SK-N-SH (cell line): ENCODE measurements around the gene ARID1A. TPM values are rescaled to one million over a fixed set of nuclear protein-coding genes. Genes with fewer than 3 reads are reported as not detected.

Experiments
- CTCF ChIA-PET: fragments of 300-600, 350-600 bp; formaldehyde crosslinking; extraction: SDS; loops from one replicate; lab custom pipeline; 2021; lab: Yijun Ruan, JAX
- POLR2A ChIA-PET: fragments of 350-600 bp; sonication (Branson Sonifier 250); formaldehyde crosslinking; extraction: SDS; loops from one replicate; lab custom pipeline; 2020; ENCODE audit warnings: antibody characterized with exemption, inconsistent platforms; lab: Yijun Ruan, JAX
- DNase-seq: peaks from one replicate; pipeline ENCODE4 v3.0.0; 2012
- H2AFZ ChIP-seq: fragments of 200-600 bp; sonication (generic); 2 replicates; pipeline ENCODE4 v1.8.1; 2016; ENCODE audit warnings: antibody characterized with exemption, mild to moderate bottlenecking, low read depth
- H3F3A ChIP-seq: fragments of 200-600 bp; sonication (generic); replicated peaks from 2 replicates; pipeline ENCODE3; 2016; ENCODE audit warnings: antibody characterized with exemption, mild to moderate bottlenecking; ENCODE audit not compliant: insufficient read depth
- H3K27ac ChIP-seq, 2 experiments: fragments of 200-500 bp in 1 of 2; fragments of 200-600 bp in 1 of 2; sonication (Bioruptor generic) in 1 of 2; sonication (generic), shearing (Covaris generic) in 1 of 2; 2 replicates each; pipeline versions ENCODE4 v1.5.1 to v1.6.1; 2014 to 2016; ENCODE audit warnings: low read depth in 2 of 2, inconsistent platforms in 1 of 2, low read length in 1 of 2, mild to moderate bottlenecking in 1 of 2, mixed read lengths in 1 of 2
- H3K27me3 ChIP-seq: fragments of 200-600 bp; sonication (generic), shearing (Covaris generic); 2 replicates; pipeline ENCODE4 v1.6.1; 2016; ENCODE audit warnings: mixed run types; ENCODE audit not compliant: insufficient read depth
- H3K36me3 ChIP-seq, 2 experiments: fragments of 200-500 bp in 1 of 2; fragments of 200-600 bp in 1 of 2; sonication (Bioruptor generic) in 1 of 2; sonication (generic) in 1 of 2; replicated peaks in 1 of 2; 2 replicates each; pipeline versions ENCODE3 to v1.5.1; 2014 to 2016; ENCODE audit warnings: low read length in 1 of 2, mild to moderate bottlenecking in 1 of 2; ENCODE audit not compliant: insufficient read depth in 2 of 2, control insufficient read depth in 1 of 2
- H3K4me1 ChIP-seq, 2 experiments: fragments of 200-500 bp in 1 of 2; fragments of 200-600 bp in 1 of 2; sonication (Bioruptor generic) in 1 of 2; sonication (generic), shearing (Covaris generic) in 1 of 2; 2 replicates each; pipeline versions ENCODE4 v1.5.1 to v1.6.1; 2014 to 2016; ENCODE audit warnings: low read depth in 1 of 2, low read length in 1 of 2, mixed run types in 1 of 2; ENCODE audit not compliant: insufficient read depth in 2 of 2, control insufficient read depth in 1 of 2
- H3K4me2 ChIP-seq: fragments of 200-600 bp; sonication (generic), shearing (Covaris generic); 2 replicates; pipeline ENCODE4 v1.6.1; 2017; ENCODE audit warnings: mixed run types
- H3K4me3 ChIP-seq, 2 experiments: fragments of 200-500 bp in 1 of 2; fragments of 200-600 bp in 1 of 2; sonication (Bioruptor generic) in 1 of 2; sonication (generic), shearing (Covaris generic) in 1 of 2; 2 replicates each; pipeline versions ENCODE4 v1.5.1 to v1.8.1; 2014 to 2016; ENCODE audit warnings: low read depth in 2 of 2, inconsistent platforms in 1 of 2, low read length in 1 of 2, mild to moderate bottlenecking in 1 of 2, mixed read lengths in 1 of 2, moderate library complexity in 1 of 2
- H3K79me2 ChIP-seq: fragments of 200-600 bp; sonication (generic); 2 replicates; pipeline ENCODE4 v1.8.1; 2017; ENCODE audit warnings: mild to moderate bottlenecking; ENCODE audit not compliant: insufficient read depth
- H3K9ac ChIP-seq: fragments of 200-600 bp; sonication (generic); 2 replicates; pipeline ENCODE4 v1.6.1; 2017; ENCODE audit warnings: mixed run types
- H3K9me2 ChIP-seq: fragments of 200-600 bp; sonication (generic); 2 replicates; pipeline ENCODE4 v1.6.1; 2017; ENCODE audit warnings: mixed run types
- H3K9me3 ChIP-seq: fragments of 200-600 bp; sonication (generic); 2 replicates; pipeline ENCODE4 v1.6.1; 2017; ENCODE audit warnings: mixed run types, mild to moderate bottlenecking, moderate library complexity
- H4K20me1 ChIP-seq: fragments of 200-600 bp; sonication (generic); 2 replicates; pipeline ENCODE4 v1.6.1; 2017; ENCODE audit warnings: mild to moderate bottlenecking, mixed run types; ENCODE audit not compliant: insufficient read depth
- CHD2 ChIP-seq: fragments of 150-350 bp; IDR thresholded peaks from 2 replicates; pipeline ENCODE4 v1.6.1; 2018; ENCODE audit warnings: low read length; ENCODE audit not compliant: partially characterized antibody
- ELF1 ChIP-seq: IDR thresholded peaks from 2 replicates; pipeline ENCODE4 v1.4.0; 2012
- EZH2phosphoT487 ChIP-seq: fragments of 200-600 bp; sonication (generic); IDR thresholded peaks from 2 replicates; pipeline ENCODE4 v1.6.1; 2017; ENCODE audit warnings: low read depth, mixed run types, mild to moderate bottlenecking, antibody characterized with exemption, moderate library complexity, borderline replicate concordance
- GATA2 ChIP-seq: sonication (generic); formaldehyde crosslinking; IDR thresholded peaks from 2 replicates; pipeline ENCODE4 v1.5.0; 2020; ENCODE audit warnings: mild to moderate bottlenecking, missing genetic modification reagents
- JUND ChIP-seq: IDR thresholded peaks from 2 replicates; pipeline ENCODE4 v1.4.0; 2012
- MEF2A ChIP-seq: IDR thresholded peaks from 2 replicates; pipeline ENCODE4 v1.4.0; 2012; ENCODE audit warnings: low read depth, borderline replicate concordance
- MXI1 ChIP-seq: IDR thresholded peaks from 2 replicates; pipeline ENCODE4 v1.6.1; 2012; ENCODE audit warnings: mild to moderate bottlenecking, low read depth, low read length, improper control_type of control experiment
- NFIC ChIP-seq: IDR thresholded peaks from 2 replicates; pipeline ENCODE4 v1.4.0; 2012; ENCODE audit warnings: borderline replicate concordance
- POLR2AphosphoS5 ChIP-seq: IDR thresholded peaks from 2 replicates; pipeline ENCODE4 v1.6.1; 2012; ENCODE audit warnings: low read depth, low read length
- RAD21 ChIP-seq: IDR thresholded peaks from 2 replicates; pipeline ENCODE4 v1.6.1; 2012; ENCODE audit warnings: mild to moderate bottlenecking, low read length
- RCOR1 ChIP-seq: fragments of 150-350 bp; IDR thresholded peaks from 2 replicates; pipeline ENCODE4 v1.6.1; 2017; ENCODE audit warnings: antibody characterized with exemption, low read length
- RXRA ChIP-seq: IDR thresholded peaks from 2 replicates; pipeline ENCODE4 v1.4.0; 2012; ENCODE audit warnings: low read depth, mild to moderate bottlenecking, borderline replicate concordance
- SIN3A ChIP-seq: IDR thresholded peaks from 2 replicates; pipeline ENCODE4 v1.6.1; 2012; ENCODE audit warnings: low read depth, mild to moderate bottlenecking, low read length, moderate library complexity, borderline replicate concordance
- TCF12 ChIP-seq: IDR thresholded peaks from 2 replicates; pipeline ENCODE4 v1.4.0; 2012
- TEAD4 ChIP-seq: IDR thresholded peaks from 2 replicates; pipeline ENCODE4 v1.4.0; 2012; ENCODE audit warnings: mild to moderate bottlenecking, borderline replicate concordance; ENCODE audit not compliant: insufficient read depth
- YY1 ChIP-seq: IDR thresholded peaks from 2 replicates; pipeline ENCODE4 v1.4.0; 2012; ENCODE audit warnings: low read depth, mild to moderate bottlenecking
- WGBS: methylation state at CpG from one replicate; pipeline ENCODE4 v1.1.6; 2017; ENCODE audit warnings: low lambda C conversion rate; 5-methylcytosine and 5-hydroxymethylcytosine counted together
- polyA plus RNA-seq, 3 experiments: library from polyadenylated mRNA; depleted of rRNA; stranded (reverse); fragments of >200 nt; gene quantifications; 2 replicates each; pipeline ENCODE4 v1.2.3, GENCODE V29; 2012
- TF ChIP-seq, protein P1 (sequence below): fragments of 150-350 bp; IDR thresholded peaks from 2 replicates; pipeline ENCODE4 v1.6.1; 2016; ENCODE audit warnings: mild to moderate bottlenecking, low read depth, low read length
- TF ChIP-seq, protein P2 (sequence below): IDR thresholded peaks from 2 replicates; pipeline ENCODE4; 2012
- TF ChIP-seq, protein P3 (sequence below): IDR thresholded peaks from 2 replicates; pipeline ENCODE4 v1.4.0; 2012; ENCODE audit warnings: low read depth, borderline replicate concordance
- TF ChIP-seq, protein P4 (sequence below): IDR thresholded peaks from 2 replicates; pipeline ENCODE4 v1.6.1; 2012; ENCODE audit warnings: mild to moderate bottlenecking, low read depth, low read length, moderate library complexity
- TF ChIP-seq, protein P5 (sequence below): IDR thresholded peaks from 2 replicates; pipeline ENCODE4 v1.4.0; 2012; ENCODE audit warnings: low read depth

The ARID1A gene
- polyA plus RNA-seq, 1 of the 3 experiments (the other 2 are of a cell fraction), result 26.5 TPM

DNA sequence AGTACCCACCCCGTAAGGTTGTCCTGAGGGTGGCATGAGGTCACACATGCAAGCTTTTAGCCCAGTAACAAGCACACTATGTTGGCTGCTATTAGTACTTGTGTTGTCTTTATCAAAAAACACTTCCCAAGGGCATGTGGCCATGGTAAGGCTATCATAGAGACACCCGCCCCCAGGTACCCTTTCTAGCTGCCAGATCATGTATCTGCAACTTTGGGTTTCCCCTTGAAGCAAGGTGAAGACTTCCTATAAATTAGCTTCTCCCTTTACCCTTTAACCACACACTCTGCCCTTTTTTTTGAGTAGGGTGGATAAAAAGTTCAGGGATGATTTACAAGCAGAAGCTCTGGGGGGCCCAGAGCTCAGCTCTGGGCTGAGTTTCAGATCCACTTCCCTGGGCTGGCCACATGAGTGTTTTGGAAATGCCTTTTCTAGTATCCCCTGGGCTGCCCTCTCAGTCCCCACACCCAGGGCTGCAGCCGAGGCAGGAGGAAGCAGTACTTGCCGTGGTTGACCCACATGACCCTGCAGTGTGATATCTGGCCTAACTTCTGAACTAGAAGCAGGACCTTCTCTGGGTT lies 132.7 kb downstream of the ARID1A start:
- peaks cover 9 to 12% of the 10 kb centered on the region in 2 experiments for H3K36me3 ChIP-seq
- H3K9ac ChIP-seq, result no peak overlapping the region
- TF ChIP-seq, protein P1, sequence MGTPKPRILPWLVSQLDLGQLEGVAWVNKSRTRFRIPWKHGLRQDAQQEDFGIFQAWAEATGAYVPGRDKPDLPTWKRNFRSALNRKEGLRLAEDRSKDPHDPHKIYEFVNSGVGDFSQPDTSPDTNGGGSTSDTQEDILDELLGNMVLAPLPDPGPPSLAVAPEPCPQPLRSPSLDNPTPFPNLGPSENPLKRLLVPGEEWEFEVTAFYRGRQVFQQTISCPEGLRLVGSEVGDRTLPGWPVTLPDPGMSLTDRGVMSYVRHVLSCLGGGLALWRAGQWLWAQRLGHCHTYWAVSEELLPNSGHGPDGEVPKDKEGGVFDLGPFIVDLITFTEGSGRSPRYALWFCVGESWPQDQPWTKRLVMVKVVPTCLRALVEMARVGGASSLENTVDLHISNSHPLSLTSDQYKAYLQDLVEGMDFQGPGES, result no peak
- no peak for TF ChIP-seq RCOR1
- TF ChIP-seq, protein P2, sequence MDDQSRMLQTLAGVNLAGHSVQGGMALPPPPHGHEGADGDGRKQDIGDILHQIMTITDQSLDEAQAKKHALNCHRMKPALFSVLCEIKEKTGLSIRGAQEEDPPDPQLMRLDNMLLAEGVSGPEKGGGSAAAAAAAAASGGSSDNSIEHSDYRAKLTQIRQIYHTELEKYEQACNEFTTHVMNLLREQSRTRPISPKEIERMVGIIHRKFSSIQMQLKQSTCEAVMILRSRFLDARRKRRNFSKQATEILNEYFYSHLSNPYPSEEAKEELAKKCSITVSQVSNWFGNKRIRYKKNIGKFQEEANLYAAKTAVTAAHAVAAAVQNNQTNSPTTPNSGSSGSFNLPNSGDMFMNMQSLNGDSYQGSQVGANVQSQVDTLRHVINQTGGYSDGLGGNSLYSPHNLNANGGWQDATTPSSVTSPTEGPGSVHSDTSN, result no peak
- no peak for TF ChIP-seq JUND
- TF ChIP-seq POLR2AphosphoS5, result no peak
- TF ChIP-seq MEF2A, result no peak
- TF ChIP-seq, protein P3, sequence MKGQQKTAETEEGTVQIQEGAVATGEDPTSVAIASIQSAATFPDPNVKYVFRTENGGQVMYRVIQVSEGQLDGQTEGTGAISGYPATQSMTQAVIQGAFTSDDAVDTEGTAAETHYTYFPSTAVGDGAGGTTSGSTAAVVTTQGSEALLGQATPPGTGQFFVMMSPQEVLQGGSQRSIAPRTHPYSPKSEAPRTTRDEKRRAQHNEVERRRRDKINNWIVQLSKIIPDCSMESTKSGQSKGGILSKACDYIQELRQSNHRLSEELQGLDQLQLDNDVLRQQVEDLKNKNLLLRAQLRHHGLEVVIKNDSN, result no peak
- TF ChIP-seq RAD21, result no peak
- TF ChIP-seq EZH2phosphoT487, result no peak
- no peak for TF ChIP-seq ELF1
- TF ChIP-seq, all 33 proteins: peak for 0
- Histone ChIP-seq H2AFZ (no peak overlapping the region), H4K20me1 (no peaks in the 10 kb centered on the region), H3K4me2 (0 out of 2 replicates have a peak overlapping the region, but pooled peaks have one; percentile 2), H3K4me1 (peaks cover 6 to 21% of the 10 kb centered on the region in 2 experiments; a peak in 2 of 4 replicates), H3K27me3 (no peaks in the 10 kb centered on the region), H3K27ac (no peak overlapping the region), H3K9me3 (no peaks in the 10 kb centered on the region), H3K9me2 (no peaks in the 10 kb centered on the region), H3K4me3 (no peak overlapping the region), H3K79me2 (peaks cover 42% of the 10 kb centered on the region), H3F3A (peaks cover 3% of the 10 kb centered on the region)
- ChIA-PET POLR2A (interaction anchor here (0.8 kb wide), 1 partner anchor 36 kb away, joined by 4 read pairs; no protein-coding TSS in a partner anchor), CTCF (interaction anchor here (0.8 to 2.2 kb wide), 3 partner anchors 18 to 226 kb away, joined by 3 to 7 read pairs (median 5); no protein-coding TSS in a partner anchor)
- no peak for DNase-seq
- 89% methylated on average over 4 of the region's 4 CpGs for WGBS

DNA sequence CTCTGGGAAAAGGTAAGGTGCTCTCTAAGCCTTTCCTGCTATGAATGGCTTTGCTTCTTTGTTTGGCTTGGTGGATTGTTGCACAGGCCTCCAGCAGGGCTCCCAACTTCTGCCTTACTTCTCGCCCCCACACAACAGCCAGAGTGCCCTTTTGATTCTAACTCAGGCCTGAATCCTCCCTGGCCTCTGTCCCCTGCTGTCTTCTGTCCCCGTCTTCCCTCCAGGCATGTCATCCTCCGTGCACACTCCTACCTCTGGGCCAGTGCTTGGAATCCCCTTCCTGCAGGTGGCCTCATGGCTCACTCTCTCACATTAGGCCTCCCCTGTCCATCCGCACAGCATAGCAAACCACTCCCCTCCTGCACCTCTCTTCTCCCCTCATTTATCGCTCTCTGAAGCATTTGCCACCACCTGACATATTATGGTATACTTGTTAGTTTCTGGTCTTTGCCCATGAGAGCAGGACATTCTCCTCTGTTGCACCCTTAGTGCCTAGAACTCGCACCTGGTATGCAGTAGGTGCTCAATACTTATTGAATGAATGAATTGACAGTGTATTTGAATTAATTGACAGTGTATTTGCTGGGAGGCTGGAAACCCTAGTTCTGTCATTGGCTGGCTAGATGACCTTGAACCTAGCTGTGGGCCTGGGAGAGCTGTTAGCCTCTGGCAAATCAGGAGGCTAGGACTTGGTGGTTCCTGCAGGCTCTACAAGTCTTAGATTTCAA lies 133.5 kb downstream of the ARID1A start:
- H3K27me3 ChIP-seq, result no peaks in the 10 kb centered on the region
- DNase-seq, result no peak
- H3K9me2 ChIP-seq, result no peaks in the 10 kb centered on the region
- no peak overlapping the region for H2AFZ ChIP-seq
- WGBS, result 91% methylated on average over 6 of the region's 6 CpGs
- ChIA-PET POLR2A (no interaction called here), CTCF (interaction anchor here (2.0 to 3.5 kb wide), 3 partner anchors 19 to 226 kb away, joined by 5 to 15 read pairs (median 7); no protein-coding TSS in a partner anchor)
- H3K79me2 ChIP-seq, result peaks cover 42% of the 10 kb centered on the region
- H4K20me1 ChIP-seq, result no peaks in the 10 kb centered on the region
- peaks cover 6 to 21% of the 10 kb centered on the region in 2 experiments; a peak in 2 of 4 replicates for H3K4me1 ChIP-seq
- peaks cover 9 to 20% of the 10 kb centered on the region in 2 experiments for H3K36me3 ChIP-seq
- peaks cover 3% of the 10 kb centered on the region for H3F3A ChIP-seq
- no peak overlapping the region for H3K9ac ChIP-seq
- no peak overlapping the region for H3K4me2 ChIP-seq
- no peaks in the 10 kb centered on the region for H3K9me3 ChIP-seq
- no peak overlapping the region for H3K4me3 ChIP-seq
- H3K27ac ChIP-seq, result no peak overlapping the region
- TF ChIP-seq, protein P4, sequence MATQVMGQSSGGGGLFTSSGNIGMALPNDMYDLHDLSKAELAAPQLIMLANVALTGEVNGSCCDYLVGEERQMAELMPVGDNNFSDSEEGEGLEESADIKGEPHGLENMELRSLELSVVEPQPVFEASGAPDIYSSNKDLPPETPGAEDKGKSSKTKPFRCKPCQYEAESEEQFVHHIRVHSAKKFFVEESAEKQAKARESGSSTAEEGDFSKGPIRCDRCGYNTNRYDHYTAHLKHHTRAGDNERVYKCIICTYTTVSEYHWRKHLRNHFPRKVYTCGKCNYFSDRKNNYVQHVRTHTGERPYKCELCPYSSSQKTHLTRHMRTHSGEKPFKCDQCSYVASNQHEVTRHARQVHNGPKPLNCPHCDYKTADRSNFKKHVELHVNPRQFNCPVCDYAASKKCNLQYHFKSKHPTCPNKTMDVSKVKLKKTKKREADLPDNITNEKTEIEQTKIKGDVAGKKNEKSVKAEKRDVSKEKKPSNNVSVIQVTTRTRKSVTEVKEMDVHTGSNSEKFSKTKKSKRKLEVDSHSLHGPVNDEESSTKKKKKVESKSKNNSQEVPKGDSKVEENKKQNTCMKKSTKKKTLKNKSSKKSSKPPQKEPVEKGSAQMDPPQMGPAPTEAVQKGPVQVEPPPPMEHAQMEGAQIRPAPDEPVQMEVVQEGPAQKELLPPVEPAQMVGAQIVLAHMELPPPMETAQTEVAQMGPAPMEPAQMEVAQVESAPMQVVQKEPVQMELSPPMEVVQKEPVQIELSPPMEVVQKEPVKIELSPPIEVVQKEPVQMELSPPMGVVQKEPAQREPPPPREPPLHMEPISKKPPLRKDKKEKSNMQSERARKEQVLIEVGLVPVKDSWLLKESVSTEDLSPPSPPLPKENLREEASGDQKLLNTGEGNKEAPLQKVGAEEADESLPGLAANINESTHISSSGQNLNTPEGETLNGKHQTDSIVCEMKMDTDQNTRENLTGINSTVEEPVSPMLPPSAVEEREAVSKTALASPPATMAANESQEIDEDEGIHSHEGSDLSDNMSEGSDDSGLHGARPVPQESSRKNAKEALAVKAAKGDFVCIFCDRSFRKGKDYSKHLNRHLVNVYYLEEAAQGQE, result no peak
- TF ChIP-seq TEAD4 (no peak), GATA2 (CRISPR knock-in tag) (no peak), TCF12 (no peak), NFIC (no peak), SIN3A (no peak), YY1 (no peak), ELF1 (no peak), RXRA (no peak), CHD2 (no peak), MXI1 (no peak)
- TF ChIP-seq, protein P5, sequence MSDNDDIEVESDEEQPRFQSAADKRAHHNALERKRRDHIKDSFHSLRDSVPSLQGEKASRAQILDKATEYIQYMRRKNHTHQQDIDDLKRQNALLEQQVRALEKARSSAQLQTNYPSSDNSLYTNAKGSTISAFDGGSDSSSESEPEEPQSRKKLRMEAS, result no peak
